ENCODE data around the gene TLL1.

DNA sequence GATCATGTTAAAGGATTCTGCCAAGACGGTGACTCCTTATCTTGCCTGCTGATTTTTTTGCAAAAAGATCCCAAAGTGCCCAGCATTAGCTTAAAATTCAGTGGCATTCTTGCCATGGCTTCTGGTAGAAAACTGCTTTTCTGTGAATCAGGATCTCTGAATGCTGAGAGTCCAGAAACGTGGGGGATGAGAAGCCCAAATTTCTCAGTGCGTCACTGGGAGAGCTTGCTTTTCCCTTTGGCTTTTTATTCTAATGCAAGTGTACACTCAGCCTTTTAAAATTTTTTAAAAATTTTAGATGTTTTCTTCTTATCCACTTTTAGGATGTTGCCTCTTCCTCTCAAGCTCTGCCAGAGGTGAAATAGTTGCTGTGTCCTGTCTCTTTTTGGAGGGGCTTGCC is 98.4 kb downstream of the TLL1 start:
- TF ChIP-seq, protein P1, sequence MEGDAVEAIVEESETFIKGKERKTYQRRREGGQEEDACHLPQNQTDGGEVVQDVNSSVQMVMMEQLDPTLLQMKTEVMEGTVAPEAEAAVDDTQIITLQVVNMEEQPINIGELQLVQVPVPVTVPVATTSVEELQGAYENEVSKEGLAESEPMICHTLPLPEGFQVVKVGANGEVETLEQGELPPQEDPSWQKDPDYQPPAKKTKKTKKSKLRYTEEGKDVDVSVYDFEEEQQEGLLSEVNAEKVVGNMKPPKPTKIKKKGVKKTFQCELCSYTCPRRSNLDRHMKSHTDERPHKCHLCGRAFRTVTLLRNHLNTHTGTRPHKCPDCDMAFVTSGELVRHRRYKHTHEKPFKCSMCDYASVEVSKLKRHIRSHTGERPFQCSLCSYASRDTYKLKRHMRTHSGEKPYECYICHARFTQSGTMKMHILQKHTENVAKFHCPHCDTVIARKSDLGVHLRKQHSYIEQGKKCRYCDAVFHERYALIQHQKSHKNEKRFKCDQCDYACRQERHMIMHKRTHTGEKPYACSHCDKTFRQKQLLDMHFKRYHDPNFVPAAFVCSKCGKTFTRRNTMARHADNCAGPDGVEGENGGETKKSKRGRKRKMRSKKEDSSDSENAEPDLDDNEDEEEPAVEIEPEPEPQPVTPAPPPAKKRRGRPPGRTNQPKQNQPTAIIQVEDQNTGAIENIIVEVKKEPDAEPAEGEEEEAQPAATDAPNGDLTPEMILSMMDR (IDR thresholded peaks at IDR 0.05), result no peak
- no peak for TF ChIP-seq POLR2A (IDR thresholded peaks at IDR 0.05)

Data from body of pancreas (tissue), 4 donors.